HG03521 (cell line): ENCODE measurements around the gene DIABLO.

Experiments
- ATAC-seq: cut with Tn5 transposase; IDR thresholded peaks from one replicate; pipeline ENCODE4 v1.9.1; 2021; ENCODE audit warnings: mild to moderate bottlenecking, moderate library complexity; ENCODE audit not compliant: unreplicated experiment

The DIABLO gene

GRCh38 chr12:122159882-122160281 is 66.0 kb downstream of the DIABLO start:
- ATAC-seq = no peak

DNA sequence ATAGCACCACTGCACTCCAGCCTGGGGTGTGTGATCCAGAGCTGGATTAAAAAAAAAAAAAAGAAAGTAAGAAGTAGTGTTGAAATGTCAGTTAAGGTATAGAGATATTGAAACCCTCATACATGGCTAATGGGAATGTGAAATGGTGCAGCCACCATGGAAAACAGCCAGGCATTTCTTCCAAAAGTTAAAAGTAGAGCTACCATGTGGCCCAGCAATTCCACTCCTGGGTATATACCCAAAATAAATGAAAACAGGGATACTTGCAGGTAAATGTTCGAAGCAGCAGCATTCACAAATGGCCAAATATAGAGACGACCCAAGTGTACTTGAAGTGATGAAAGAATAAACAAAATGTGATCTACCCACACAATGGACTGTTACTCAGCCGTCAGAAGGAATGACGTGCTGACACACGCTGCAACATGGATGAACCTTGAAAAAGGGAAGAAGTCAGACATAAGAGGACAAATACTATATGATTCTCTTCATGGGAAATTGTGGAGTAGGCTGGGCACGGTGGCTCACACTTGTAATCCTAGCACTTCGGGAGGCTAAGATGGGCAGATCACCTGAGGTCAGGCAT is 67.1 kb downstream of the DIABLO start:
- no peak for ATAC-seq
